ENCODE data around the gene ACTR3. TPM values are rescaled to one million over a fixed set of nuclear protein-coding genes. Genes with fewer than 3 reads are reported as not detected.
A peak's percentile ranks its signal among the peaks of the same experiment; 100 is the strongest.

The ACTR3 gene
- total and polyA plus RNA-seq, 11 donors = 15.3 to 238 (median 115) TPM

DNA sequence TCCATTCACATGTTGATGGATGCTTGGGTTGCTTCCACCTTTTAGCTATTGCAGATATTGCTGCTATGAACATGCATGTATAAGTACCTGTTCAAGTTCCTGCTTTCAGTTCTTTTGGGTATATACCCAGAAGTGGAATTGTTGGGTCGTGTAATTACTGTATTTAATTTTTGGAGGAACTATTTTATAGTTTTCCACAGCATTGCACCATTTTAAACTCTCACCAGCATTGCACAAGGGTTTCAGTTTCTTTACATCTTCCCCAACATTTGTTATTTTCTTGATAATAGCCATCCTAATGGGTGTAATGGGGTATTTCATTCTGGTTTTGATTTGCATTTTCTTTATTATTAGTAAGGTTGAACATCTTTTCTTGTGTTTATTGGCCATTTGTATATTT is 16.0 kb downstream of the ACTR3 start:
- Histone ChIP-seq H3K4me3 (no peak overlapping the region), H3K27me3 (no peaks in the 10 kb centered on the region), H3K4me1 (peaks cover 0 to 98% (median 40%) of the 10 kb centered on the region in 12 donors), H3K9me3 (peaks cover 0 to 7% (median 0%) of the 10 kb centered on the region in 12 donors), H3K27ac (no peak overlapping the region), H3K36me3 (no peaks in the 10 kb centered on the region)
- DNase-seq (no peak), ATAC-seq (no peak)
- 90 to 96% (median 93%) methylated on average over 1 of the region's 1 CpG for WGBS, 4 donors
- no peak for TF ChIP-seq POLR2A (IDR thresholded peaks at IDR 0.05)
- TF ChIP-seq CTCF (IDR thresholded peaks at IDR 0.05) = no peak
- intact Hi-C loops (cut with DNase I) = no loop called here

DNA sequence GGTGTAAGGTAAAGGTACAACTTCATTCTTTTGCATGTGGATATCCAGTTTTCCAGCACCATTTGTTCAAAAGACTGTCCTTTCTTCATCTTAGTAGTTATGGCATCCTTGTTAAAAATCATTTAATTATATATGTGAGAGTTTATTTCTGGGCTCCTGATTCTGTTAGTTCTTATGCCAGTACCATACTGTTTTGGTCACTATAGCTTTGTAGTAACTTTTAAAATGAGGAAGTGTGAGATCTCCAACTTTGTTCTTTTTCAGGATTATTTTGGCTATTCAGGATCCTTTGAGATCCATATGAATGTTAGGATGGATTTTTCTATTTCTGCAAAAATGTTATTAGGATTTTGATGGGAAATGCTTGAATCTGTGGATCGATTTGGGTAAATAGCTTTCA is 16.8 kb downstream of the ACTR3 start:
- TF ChIP-seq POLR2A (IDR thresholded peaks at IDR 0.05) (no peak), CTCF (IDR thresholded peaks at IDR 0.05) (no peak)
- ATAC-seq = no peak
- H3K27me3 ChIP-seq = no peaks in the 10 kb centered on the region
- intact Hi-C loops (cut with DNase I) = no loop called here
- H3K27ac ChIP-seq = no peak overlapping the region
- H3K4me1 ChIP-seq = peaks cover 0 to 93% (median 41%) of the 10 kb centered on the region in 12 donors
- DNase-seq = no peak
- H3K9me3 ChIP-seq = peaks cover 0 to 7% (median 0%) of the 10 kb centered on the region in 12 donors
- no peaks in the 10 kb centered on the region for H3K36me3 ChIP-seq
- WGBS, 4 donors = 95 to 99% (median 98%) methylated on average over 1 of the region's 1 CpG
- no peak overlapping the region for H3K4me3 ChIP-seq

GRCh38 chr2:113907297-113907696 is 17.4 kb downstream of the ACTR3 start:
- WGBS, 4 donors = 43 to 80% (median 63%) methylated on average over 2 of the region's 2 CpGs
- no peak overlapping the region for H3K27ac ChIP-seq
- H3K4me1 ChIP-seq = peaks cover 0 to 86% (median 37%) of the 10 kb centered on the region in 12 donors
- ATAC-seq (peak in 2 of 4 donors; percentile 52 to 75), DNase-seq (peak in 1 of 5 donors; percentile 29)
- no peak overlapping the region for H3K4me3 ChIP-seq
- intact Hi-C loops (cut with DNase I) = no loop called here
- no peaks in the 10 kb centered on the region for H3K36me3 ChIP-seq
- no peak for TF ChIP-seq POLR2A (IDR thresholded peaks at IDR 0.05)
- no peak for TF ChIP-seq CTCF (IDR thresholded peaks at IDR 0.05)
- H3K9me3 ChIP-seq = peaks cover 0 to 7% (median 0%) of the 10 kb centered on the region in 12 donors
- H3K27me3 ChIP-seq = no peaks in the 10 kb centered on the region

DNA sequence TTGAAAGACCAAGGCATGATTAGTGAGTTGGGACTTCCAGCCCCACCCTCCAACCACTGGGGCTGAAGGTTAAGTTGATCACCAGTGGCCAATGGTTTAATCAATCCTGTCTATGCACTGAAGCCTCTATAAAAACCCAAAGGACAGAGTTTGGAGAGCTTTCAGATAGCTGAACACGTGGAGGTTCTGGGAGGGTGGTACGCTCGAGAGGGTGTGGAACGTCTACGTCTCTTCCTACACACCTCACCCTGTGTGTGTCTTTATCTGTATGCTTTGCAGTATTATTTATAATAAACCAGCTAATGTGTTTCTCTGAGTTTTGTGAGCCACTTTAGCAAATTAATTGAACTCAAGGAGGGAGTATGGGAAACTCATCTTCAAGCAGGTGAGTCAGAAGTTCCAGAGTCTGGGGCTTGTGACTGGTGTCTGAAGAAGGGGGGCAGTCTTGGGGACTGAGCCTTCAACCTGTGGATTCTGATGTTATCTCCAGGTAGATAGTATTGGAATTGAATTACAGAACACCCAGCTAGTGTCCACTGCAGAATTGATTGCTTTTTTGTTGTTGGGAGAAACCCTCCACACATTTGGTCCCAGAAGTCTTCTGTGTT is 20.3 kb downstream of the ACTR3 start:
- TF ChIP-seq CTCF (IDR thresholded peaks at IDR 0.05) (no peak), POLR2A (IDR thresholded peaks at IDR 0.05) (no peak)
- peaks cover 0 to 23% (median 17%) of the 10 kb centered on the region in 9 donors for H3K36me3 ChIP-seq
- 87 to 93% (median 91%) methylated on average over 5 of the region's 5 CpGs for WGBS, 4 donors
- peaks cover 0 to 7% (median 0%) of the 10 kb centered on the region in 12 donors for H3K9me3 ChIP-seq
- DNase-seq (no peak), ATAC-seq (no peak)
- H3K27ac ChIP-seq = no peak overlapping the region
- H3K27me3 ChIP-seq = no peaks in the 10 kb centered on the region
- peaks cover 0 to 76% (median 17%) of the 10 kb centered on the region in 12 donors for H3K4me1 ChIP-seq
- intact Hi-C loops (cut with DNase I) = no loop called here
- no peak overlapping the region for H3K4me3 ChIP-seq

All from heart left ventricle (tissue), 16 donors.